ENCODE measurements around the gene TMED8.
"Not testable (repeated sequence)": the region's sequence is repeated elsewhere in the genome, so short reads cannot be mapped to it uniquely, and the experiment has no call there.

Gene TMED8

GRCh38 chr14:77319422-77319821 is 57.5 kb downstream of the TMED8 start:
- no peaks in the 10 kb centered on the region for H3K9me3 ChIP-seq (ENCODE audit: insufficient read depth, low read length, severe bottlenecking)
- H3K27me3 ChIP-seq (ENCODE audit: insufficient read depth, low read length, poor library complexity), result no peaks in the 10 kb centered on the region
- DNase-seq (no peak), ATAC-seq (ENCODE audit: insufficient read depth, low read depth) (no peak)
- no peak overlapping the region for H2AFZ ChIP-seq (ENCODE audit: low read depth, low read length)
- peaks cover 27% of the 10 kb centered on the region for H3K79me2 ChIP-seq (ENCODE audit: insufficient read depth, low read length)
- no peak overlapping the region for H3K27ac ChIP-seq (ENCODE audit: low read length)
- H3K4me1 ChIP-seq (ENCODE audit: insufficient read depth, low read length), result peaks cover 25% of the 10 kb centered on the region
- H3K9ac ChIP-seq (ENCODE audit: low read depth, low read length), result peak overlapping the region; percentile 0; the same call in 1 of the 2 replicates
- peak overlapping the region in 1 of 2 experiments; percentile 93; a peak in 1 of 4 replicates for H3K4me3 ChIP-seq (ENCODE audit: low read depth in 1 of 2, low read length in 2 of 2)
- H3K36me3 ChIP-seq (ENCODE audit: insufficient read depth, low read length), result no peaks in the 10 kb centered on the region
- TF ChIP-seq EZH2 (IDR thresholded peaks at IDR 0.05; ENCODE audit: borderline replicate concordance, low read depth, low read length, severe bottlenecking) (no peak), CTCF (IDR thresholded peaks at IDR 0.05; ENCODE audit: borderline replicate concordance, extremely low read depth, low read length, poor library complexity, severe bottlenecking) (no peak)
- peak overlapping the region; percentile 84 for H3K4me2 ChIP-seq (ENCODE audit: insufficient read depth, low read length)
- H4K20me1 ChIP-seq (ENCODE audit: insufficient read depth, low read length), result peaks cover 11% of the 10 kb centered on the region; the same call in 1 of the 2 replicates

GRCh38 chr14:77318756-77319155 is 58.1 kb downstream of the TMED8 start:
- peak overlapping the region; percentile 84; the same call in 1 of the 2 replicates for H3K4me2 ChIP-seq (ENCODE audit: insufficient read depth, low read length)
- H3K4me3 ChIP-seq (ENCODE audit: low read depth in 1 of 2, low read length in 2 of 2); H3K27ac ChIP-seq (ENCODE audit: low read length); H3K27me3 ChIP-seq (ENCODE audit: insufficient read depth, low read length, poor library complexity); H2AFZ ChIP-seq (ENCODE audit: low read depth, low read length); ATAC-seq (ENCODE audit: insufficient read depth, low read depth); H3K9me3 ChIP-seq (ENCODE audit: insufficient read depth, low read length, severe bottlenecking); H3K9ac ChIP-seq (ENCODE audit: low read depth, low read length); H3K36me3 ChIP-seq (ENCODE audit: insufficient read depth, low read length); DNase-seq: not testable (repeated sequence)
- peaks cover 25% of the 10 kb centered on the region for H3K4me1 ChIP-seq (ENCODE audit: insufficient read depth, low read length)
- H3K79me2 ChIP-seq (ENCODE audit: insufficient read depth, low read length), result peaks cover 27% of the 10 kb centered on the region
- peaks cover 11% of the 10 kb centered on the region; the same call in 1 of the 2 replicates for H4K20me1 ChIP-seq (ENCODE audit: insufficient read depth, low read length)

- H3K36me3 ChIP-seq (ENCODE audit: insufficient read depth, low read length), result no peaks in the 10 kb centered on the region
- H3K27me3 ChIP-seq (ENCODE audit: insufficient read depth, low read length, poor library complexity), result no peaks in the 10 kb centered on the region
- DNase-seq, result no peak
- no peak for ATAC-seq (ENCODE audit: insufficient read depth, low read depth)
- TF ChIP-seq EZH2 (IDR thresholded peaks at IDR 0.05; ENCODE audit: borderline replicate concordance, low read depth, low read length, severe bottlenecking) (no peak), CTCF (IDR thresholded peaks at IDR 0.05; ENCODE audit: borderline replicate concordance, extremely low read depth, low read length, poor library complexity, severe bottlenecking) (no peak)
- H3K4me1 ChIP-seq (ENCODE audit: insufficient read depth, low read length), result peaks cover 25% of the 10 kb centered on the region
- H3K4me3 ChIP-seq (ENCODE audit: low read depth in 1 of 2, low read length in 2 of 2), result no peak overlapping the region
- peaks cover 11% of the 10 kb centered on the region; the same call in 1 of the 2 replicates for H4K20me1 ChIP-seq (ENCODE audit: insufficient read depth, low read length)
- no peak overlapping the region for H3K4me2 ChIP-seq (ENCODE audit: insufficient read depth, low read length)
- no peak overlapping the region for H2AFZ ChIP-seq (ENCODE audit: low read depth, low read length)
- peaks cover 27% of the 10 kb centered on the region for H3K79me2 ChIP-seq (ENCODE audit: insufficient read depth, low read length)
- no peaks in the 10 kb centered on the region for H3K9me3 ChIP-seq (ENCODE audit: insufficient read depth, low read length, severe bottlenecking)
- H3K27ac ChIP-seq (ENCODE audit: low read length), result no peak overlapping the region
- H3K9ac ChIP-seq (ENCODE audit: low read depth, low read length), result no peak overlapping the region
Observed at GRCh38 chr14:77318006-77318553, 58.8 kb downstream of the TMED8 start.

GRCh38 chr14:77316872-77317301 is 60.0 kb downstream of the TMED8 start:
- no peak for DNase-seq
- peaks cover 19% of the 10 kb centered on the region for H3K79me2 ChIP-seq (ENCODE audit: insufficient read depth, low read length)

More at GRCh38 chr14:77316872-77317301, 60.0 kb downstream of the TMED8 start:
- H3K27ac ChIP-seq (ENCODE audit: low read length), result no peak overlapping the region
- no peak for ATAC-seq (ENCODE audit: insufficient read depth, low read depth)
- no peak overlapping the region for H2AFZ ChIP-seq (ENCODE audit: low read depth, low read length)
- no peaks in the 10 kb centered on the region for H3K9me3 ChIP-seq (ENCODE audit: insufficient read depth, low read length, severe bottlenecking)
- no peak overlapping the region for H3K4me3 ChIP-seq (ENCODE audit: low read depth in 1 of 2, low read length in 2 of 2)
- no peak overlapping the region for H3K9ac ChIP-seq (ENCODE audit: low read depth, low read length)
- peaks cover 11% of the 10 kb centered on the region; the same call in 1 of the 2 replicates for H4K20me1 ChIP-seq (ENCODE audit: insufficient read depth, low read length)
- H3K4me2 ChIP-seq (ENCODE audit: insufficient read depth, low read length), result no peak overlapping the region
- peaks cover 14% of the 10 kb centered on the region for H3K4me1 ChIP-seq (ENCODE audit: insufficient read depth, low read length)
- H3K36me3 ChIP-seq (ENCODE audit: insufficient read depth, low read length), result no peaks in the 10 kb centered on the region
- TF ChIP-seq CTCF (IDR thresholded peaks at IDR 0.05; ENCODE audit: borderline replicate concordance, extremely low read depth, low read length, poor library complexity, severe bottlenecking), result no peak
- TF ChIP-seq EZH2 (IDR thresholded peaks at IDR 0.05; ENCODE audit: borderline replicate concordance, low read depth, low read length, severe bottlenecking), result no peak
- no peaks in the 10 kb centered on the region for H3K27me3 ChIP-seq (ENCODE audit: insufficient read depth, low read length, poor library complexity)

All from DND-41 (cell line).